ENCODE results near the gene PTPRG.

PTPRG gene

DNA sequence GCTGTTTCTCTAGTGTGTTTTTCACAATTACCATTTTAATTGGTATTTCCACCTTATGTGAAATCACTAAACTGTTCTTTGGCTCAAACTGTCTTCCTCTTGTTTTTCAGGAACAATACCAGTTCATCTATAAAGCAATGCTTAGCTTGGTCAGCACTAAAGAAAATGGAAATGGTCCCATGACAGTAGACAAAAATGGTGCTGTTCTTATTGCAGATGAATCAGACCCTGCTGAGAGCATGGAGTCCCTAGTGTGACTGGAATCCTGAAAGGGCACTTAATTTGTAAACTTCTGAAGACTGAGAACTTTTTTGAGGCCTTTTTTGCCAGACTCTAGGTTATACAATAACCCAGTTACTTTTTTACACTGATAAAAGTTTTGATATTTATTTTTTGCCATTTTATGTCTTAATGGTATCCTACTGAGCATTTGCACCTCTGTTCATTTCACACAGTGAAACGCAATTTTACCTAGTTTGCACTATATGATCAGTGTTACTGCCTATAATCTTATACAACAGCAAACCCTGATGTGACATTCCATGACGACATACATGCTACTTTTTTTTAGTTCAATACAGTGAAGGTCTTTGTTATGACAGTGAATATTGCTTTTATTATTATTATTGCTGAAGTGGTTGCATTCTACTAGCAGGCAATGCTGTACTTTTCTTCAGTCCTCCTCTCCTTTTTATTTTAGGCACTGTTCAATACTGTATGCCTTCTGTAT, 731.8 kb downstream of the PTPRG start:
- H3K9me3 ChIP-seq (ENCODE audit: insufficient read depth, low read depth, low read length) = no peaks in the 10 kb centered on the region
- no peak overlapping the region for H3K4me3 ChIP-seq (ENCODE audit: low read length, poor library complexity, severe bottlenecking)
- no peak for TF ChIP-seq EZH2phosphoT487 (IDR thresholded peaks at IDR 0.05; ENCODE audit: borderline replicate concordance)
- TF ChIP-seq, protein P1, sequence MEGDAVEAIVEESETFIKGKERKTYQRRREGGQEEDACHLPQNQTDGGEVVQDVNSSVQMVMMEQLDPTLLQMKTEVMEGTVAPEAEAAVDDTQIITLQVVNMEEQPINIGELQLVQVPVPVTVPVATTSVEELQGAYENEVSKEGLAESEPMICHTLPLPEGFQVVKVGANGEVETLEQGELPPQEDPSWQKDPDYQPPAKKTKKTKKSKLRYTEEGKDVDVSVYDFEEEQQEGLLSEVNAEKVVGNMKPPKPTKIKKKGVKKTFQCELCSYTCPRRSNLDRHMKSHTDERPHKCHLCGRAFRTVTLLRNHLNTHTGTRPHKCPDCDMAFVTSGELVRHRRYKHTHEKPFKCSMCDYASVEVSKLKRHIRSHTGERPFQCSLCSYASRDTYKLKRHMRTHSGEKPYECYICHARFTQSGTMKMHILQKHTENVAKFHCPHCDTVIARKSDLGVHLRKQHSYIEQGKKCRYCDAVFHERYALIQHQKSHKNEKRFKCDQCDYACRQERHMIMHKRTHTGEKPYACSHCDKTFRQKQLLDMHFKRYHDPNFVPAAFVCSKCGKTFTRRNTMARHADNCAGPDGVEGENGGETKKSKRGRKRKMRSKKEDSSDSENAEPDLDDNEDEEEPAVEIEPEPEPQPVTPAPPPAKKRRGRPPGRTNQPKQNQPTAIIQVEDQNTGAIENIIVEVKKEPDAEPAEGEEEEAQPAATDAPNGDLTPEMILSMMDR (conservative IDR thresholded peaks at IDR 0.05; ENCODE audit: low read length) = no peak
- H2AFZ ChIP-seq (ENCODE audit: low read length) = no peak overlapping the region
- peaks cover 10% of the 10 kb centered on the region for H3K4me1 ChIP-seq (ENCODE audit: insufficient read depth, low read length, poor library complexity, severe bottlenecking)
- H3K27me3 ChIP-seq (ENCODE audit: insufficient read depth, low read length, poor library complexity, severe bottlenecking) = no peaks in the 10 kb centered on the region
- H3F3A ChIP-seq (ENCODE audit: low read depth) = no peaks in the 10 kb centered on the region
- H3K9me2 ChIP-seq (replicated peaks; ENCODE audit: low read depth, low read length) = no peaks in the 10 kb centered on the region
- no peaks in the 10 kb centered on the region for H3K36me3 ChIP-seq (ENCODE audit: insufficient read depth, low read length)
- H3K79me2 ChIP-seq (ENCODE audit: insufficient read depth, low read length) = no peaks in the 10 kb centered on the region
- no peaks in the 10 kb centered on the region for H4K20me1 ChIP-seq (ENCODE audit: insufficient read depth, low read length, poor library complexity, severe bottlenecking)
- no peak overlapping the region for H3K9ac ChIP-seq (ENCODE audit: low read depth, low read length, poor library complexity, severe bottlenecking)
- H3K4me2 ChIP-seq (ENCODE audit: low read depth, low read length, poor library complexity, severe bottlenecking) = no peak overlapping the region

DNA sequence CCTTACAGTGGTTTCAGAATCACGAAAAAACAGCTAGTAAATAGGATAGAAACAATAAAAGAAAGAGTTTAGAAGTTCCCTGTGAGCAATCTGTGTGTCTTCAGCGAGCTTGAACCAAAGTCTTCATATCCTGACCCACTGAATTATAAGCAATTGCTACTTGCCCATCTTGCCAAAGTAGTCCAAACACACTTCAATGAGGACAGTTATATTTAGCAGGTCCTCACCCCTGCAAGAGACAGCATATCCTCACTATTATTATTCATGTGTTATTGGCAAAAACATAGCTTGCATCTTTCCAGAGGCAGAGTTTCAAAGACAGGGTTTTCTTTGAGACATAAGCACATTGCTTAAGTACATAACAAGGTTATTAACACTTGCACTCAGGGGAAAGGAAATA, 734.2 kb downstream of the PTPRG start:
- H3K36me3 ChIP-seq (ENCODE audit: insufficient read depth, low read length) = no peaks in the 10 kb centered on the region
- H3K27me3 ChIP-seq (ENCODE audit: insufficient read depth, low read length, poor library complexity, severe bottlenecking) = no peaks in the 10 kb centered on the region

DNA sequence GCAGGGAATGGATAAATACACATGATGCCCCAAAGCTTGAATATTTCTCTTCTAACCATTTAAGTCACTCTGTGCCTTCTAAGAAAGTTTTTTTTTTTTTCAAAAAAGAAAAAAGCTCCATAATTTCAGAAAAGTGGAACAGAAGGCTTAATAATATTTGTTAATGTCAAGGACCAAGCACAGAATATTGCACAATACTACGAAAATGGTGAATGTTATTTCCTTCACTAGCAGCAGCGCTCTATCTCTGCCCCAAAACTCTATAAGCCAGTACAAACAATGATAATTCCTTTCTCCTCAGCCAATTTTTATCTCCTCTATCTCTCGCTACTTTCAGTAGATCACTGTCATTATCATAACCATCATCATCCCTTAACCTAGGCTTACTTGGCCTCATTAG, 739.2 kb downstream of the PTPRG start:
- Histone ChIP-seq H3K9me2 (replicated peaks; ENCODE audit: low read depth, low read length) (no peaks in the 10 kb centered on the region), H3K9ac (ENCODE audit: low read depth, low read length, poor library complexity, severe bottlenecking) (no peak overlapping the region), H3K9me3 (ENCODE audit: insufficient read depth, low read depth, low read length) (peaks cover 5% of the 10 kb centered on the region; the same call in 1 of the 2 replicates), H2AFZ (ENCODE audit: low read length) (no peak overlapping the region), H3K79me2 (ENCODE audit: insufficient read depth, low read length) (no peaks in the 10 kb centered on the region), H4K20me1 (ENCODE audit: insufficient read depth, low read length, poor library complexity, severe bottlenecking) (no peaks in the 10 kb centered on the region), H3K4me1 (ENCODE audit: insufficient read depth, low read length, poor library complexity, severe bottlenecking) (no peaks in the 10 kb centered on the region), H3F3A (ENCODE audit: low read depth) (no peaks in the 10 kb centered on the region), H3K36me3 (ENCODE audit: insufficient read depth, low read length) (no peaks in the 10 kb centered on the region), H3K27me3 (ENCODE audit: insufficient read depth, low read length, poor library complexity, severe bottlenecking) (no peaks in the 10 kb centered on the region), H3K4me3 (ENCODE audit: low read length, poor library complexity, severe bottlenecking) (no peak overlapping the region), H3K4me2 (ENCODE audit: low read depth, low read length, poor library complexity, severe bottlenecking) (no peak overlapping the region)
- no peak for TF ChIP-seq EZH2phosphoT487 (IDR thresholded peaks at IDR 0.05; ENCODE audit: borderline replicate concordance)
- TF ChIP-seq, protein P1 (conservative IDR thresholded peaks at IDR 0.05; ENCODE audit: low read length) = no peak

More for the DNA sequence above, 734.2 kb downstream of the PTPRG start:
- Histone ChIP-seq H3K4me1 (ENCODE audit: insufficient read depth, low read length, poor library complexity, severe bottlenecking) (peaks cover 5% of the 10 kb centered on the region), H3K9me3 (ENCODE audit: insufficient read depth, low read depth, low read length) (no peaks in the 10 kb centered on the region), H2AFZ (ENCODE audit: low read length) (no peak overlapping the region), H3K9me2 (replicated peaks; ENCODE audit: low read depth, low read length) (no peaks in the 10 kb centered on the region), H3K79me2 (ENCODE audit: insufficient read depth, low read length) (no peaks in the 10 kb centered on the region), H3K4me2 (ENCODE audit: low read depth, low read length, poor library complexity, severe bottlenecking) (no peak overlapping the region), H3F3A (ENCODE audit: low read depth) (no peaks in the 10 kb centered on the region), H3K4me3 (ENCODE audit: low read length, poor library complexity, severe bottlenecking) (no peak overlapping the region), H3K9ac (ENCODE audit: low read depth, low read length, poor library complexity, severe bottlenecking) (no peak overlapping the region), H4K20me1 (ENCODE audit: insufficient read depth, low read length, poor library complexity, severe bottlenecking) (no peaks in the 10 kb centered on the region)
- no peak for TF ChIP-seq EZH2phosphoT487 (IDR thresholded peaks at IDR 0.05; ENCODE audit: borderline replicate concordance)
- TF ChIP-seq, protein P1 (conservative IDR thresholded peaks at IDR 0.05; ENCODE audit: low read length) = no peak

Data from Loucy (cell line).